DMS53 treated with DMSO at 0.1 percent for 48 hours (cell line): ENCODE data around the gene MRPL32.

ENCODE experiments used
- DNase-seq: peaks from one replicate; lab custom pipeline; 2025; ENCODE audit not compliant: unreplicated experiment; lab: John Stamatoyannopoulos, UW

The MRPL32 gene

DNA sequence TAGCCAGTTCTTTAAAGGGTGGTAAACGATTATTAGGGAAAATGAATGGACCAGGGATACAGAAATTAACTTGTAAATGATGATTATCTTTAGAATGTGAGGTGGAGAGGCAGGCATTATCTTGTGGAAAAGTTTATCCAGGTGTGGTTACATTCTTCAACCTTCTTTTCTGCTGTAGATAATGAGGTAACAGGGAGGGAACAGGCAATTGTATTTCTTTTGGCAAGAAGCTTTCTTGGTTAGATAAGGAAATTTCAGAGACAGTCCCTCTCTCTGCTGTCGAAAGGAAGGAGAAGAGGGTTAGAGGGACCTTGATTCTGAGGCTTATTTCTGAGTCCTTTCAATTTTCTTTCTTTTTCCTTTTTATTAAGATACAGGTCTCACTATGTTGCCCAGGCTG, 32.1 kb downstream of the MRPL32 start:
- no peak for DNase-seq

DNA sequence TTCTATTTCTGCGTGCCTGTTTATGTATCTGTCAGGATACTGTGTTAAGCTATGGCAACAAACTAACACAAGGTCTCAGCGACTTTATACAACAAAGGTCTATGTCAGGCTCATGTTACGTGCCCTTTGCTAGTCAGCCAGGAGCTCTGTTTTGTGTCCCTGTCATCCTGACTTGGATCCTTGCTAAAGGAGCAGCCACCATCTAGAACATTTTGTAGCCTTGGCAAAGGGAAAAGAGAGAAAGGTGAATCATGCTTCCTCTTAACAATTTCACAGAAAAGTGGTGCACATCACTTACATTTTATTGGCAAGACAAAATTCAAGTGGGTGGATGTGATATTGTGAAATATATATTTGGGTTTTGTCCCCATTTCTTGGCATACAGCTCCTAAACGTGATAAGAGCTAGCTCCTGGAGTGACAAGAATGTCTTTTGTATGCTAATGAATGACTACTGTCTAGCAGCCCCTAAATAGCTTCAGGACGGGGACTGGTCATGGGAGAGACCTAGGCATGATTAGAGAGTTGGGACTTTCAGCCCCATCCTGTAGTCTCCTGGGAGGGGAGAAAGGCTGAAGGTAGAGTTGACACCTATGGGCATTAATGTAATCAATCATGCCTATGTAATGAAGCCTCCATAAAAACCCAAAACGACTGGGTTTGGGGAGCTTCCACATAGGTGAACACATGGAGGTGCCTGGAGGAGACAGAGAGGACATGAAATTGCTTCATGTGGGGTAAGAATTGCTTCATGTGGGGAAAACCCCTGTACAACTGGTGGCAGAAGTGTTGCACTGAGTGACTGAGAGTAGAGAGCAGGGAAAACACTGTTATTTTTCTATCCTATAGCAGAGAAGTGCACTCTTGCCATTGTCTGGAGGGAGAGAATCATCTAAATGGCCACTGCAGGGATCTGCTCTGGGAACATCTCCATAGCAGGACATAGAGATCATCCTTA, 33.0 kb downstream of the MRPL32 start:
- DNase-seq: no peak

GRCh38 chr7:42967391-42967790, 35.2 kb downstream of the MRPL32 start:
- no peak for DNase-seq

- no peak for DNase-seq
These were observed 40.7 kb downstream of the MRPL32 start for GRCh38 chr7:42972699-42973500.

- no peak for DNase-seq
These were observed 44.2 kb downstream of the MRPL32 start for GRCh38 chr7:42976371-42976770.

- no peak for DNase-seq
These were observed 46.3 kb downstream of the MRPL32 start for GRCh38 chr7:42978496-42978895.

DNA sequence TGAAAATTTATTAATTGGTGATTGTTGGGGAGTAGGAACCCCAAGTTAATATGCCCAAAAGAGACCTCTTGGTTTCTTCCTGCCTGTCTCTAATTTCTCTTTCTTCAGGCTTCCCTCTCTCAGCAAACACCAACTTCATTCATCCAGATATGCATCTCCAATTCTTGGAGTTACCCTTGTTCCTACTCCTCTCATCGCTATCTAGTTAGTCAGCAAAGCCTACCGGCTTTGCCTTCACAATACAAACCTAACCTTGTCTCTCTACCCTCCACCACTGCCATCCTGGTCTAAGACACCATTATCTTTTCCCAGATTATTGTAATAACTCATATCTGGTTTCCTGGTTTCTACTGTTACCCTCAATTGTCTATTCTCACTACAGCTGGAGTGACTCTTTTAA, 47.9 kb downstream of the MRPL32 start:
- DNase-seq: no peak

- DNase-seq: no peak
These were observed 48.3 kb downstream of the MRPL32 start for GRCh38 chr7:42980514-42980913.

GRCh38 chr7:42981601-42982000, 49.4 kb downstream of the MRPL32 start:
- no peak for DNase-seq

GRCh38 chr7:42982604-42983115, 50.5 kb downstream of the MRPL32 start:
- DNase-seq: no peak

DNA sequence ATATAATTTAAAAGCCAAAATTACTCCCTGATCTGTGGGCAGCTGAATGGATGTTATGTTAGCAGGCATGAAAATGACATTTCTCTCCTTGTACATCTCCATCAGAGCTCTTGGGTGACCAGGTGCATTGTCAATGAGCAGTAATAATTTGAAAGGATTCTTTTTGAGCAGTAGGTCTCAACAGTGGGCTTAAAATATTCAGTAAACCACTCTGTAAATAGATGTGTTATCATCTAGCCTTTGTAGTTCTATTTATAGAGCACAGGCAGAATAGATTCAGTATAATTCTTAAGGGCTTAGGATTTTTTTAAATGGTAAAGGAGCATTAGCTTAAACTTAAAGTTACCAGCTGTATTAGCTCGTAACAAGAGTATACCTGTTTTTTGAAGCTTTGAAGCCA, 52.0 kb downstream of the MRPL32 start:
- DNase-seq: no peak

DNA sequence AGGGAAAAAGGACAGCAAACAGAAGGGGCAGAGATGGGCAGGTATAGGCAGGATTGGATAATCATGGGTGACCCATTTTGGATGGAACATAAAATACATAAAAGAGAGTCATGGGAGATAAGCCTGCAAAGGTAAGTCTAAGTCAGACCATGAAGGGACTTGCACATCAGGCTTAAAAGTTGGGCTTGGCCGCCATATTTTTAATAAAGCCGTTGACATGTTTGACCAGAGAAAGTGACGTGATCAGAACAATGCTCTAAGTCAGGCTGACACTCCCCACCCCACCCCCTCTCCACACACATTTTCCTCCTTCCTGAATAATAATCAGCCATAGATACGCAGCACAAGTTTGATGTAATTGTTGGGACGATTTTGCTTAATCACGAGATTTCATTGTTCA, 54.0 kb downstream of the MRPL32 start:
- DNase-seq: no peak

DNA sequence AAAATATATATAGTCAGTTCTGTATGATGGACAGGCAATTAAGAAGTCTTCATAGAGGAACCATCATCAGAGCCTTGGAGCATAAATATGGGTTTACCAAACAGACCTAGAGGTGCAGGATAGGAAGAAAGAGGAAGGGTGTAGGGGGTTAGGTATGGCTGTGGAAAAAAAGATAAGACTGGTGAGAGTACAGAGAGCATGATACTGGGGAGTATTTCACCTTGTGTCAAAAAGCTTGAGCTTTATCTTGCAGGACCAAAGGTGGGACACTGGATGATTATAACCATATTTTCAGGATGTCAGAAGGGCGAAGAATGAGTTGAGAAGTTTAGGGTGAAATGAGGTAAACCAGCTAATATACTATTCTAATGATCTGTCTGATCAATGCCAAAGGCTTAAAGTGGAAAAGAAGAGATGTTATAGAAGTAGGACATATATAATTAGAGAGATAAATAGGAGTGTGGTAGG, 54.6 kb downstream of the MRPL32 start:
- no peak for DNase-seq
